Suprapubic skin (tissue), 3 donors: Measurements from ENCODE around the gene TMEM72.

Source experiments
- POLR2A ChIP-seq, 2 donors: fragments of 450-650 bp; IDR thresholded peaks; one replicate each; pipeline ENCODE4 v1.6.1; 2017; ENCODE audit warnings: antibody characterized with exemption in 2 of 2, mild to moderate bottlenecking in 2 of 2, moderate library complexity in 2 of 2
- TF ChIP-seq, protein P1 (sequence below), 2 donors: fragments of 200-600 bp in 1 of 2; fragments of 450-650 bp in 1 of 2; sonication (generic) in 1 of 2; IDR thresholded peaks; one replicate each; pipeline ENCODE4 v1.5.1; 2016 to 2019; ENCODE audit warnings: antibody characterized with exemption in 2 of 2, mild to moderate bottlenecking in 1 of 2, moderate library complexity in 1 of 2

DNA sequence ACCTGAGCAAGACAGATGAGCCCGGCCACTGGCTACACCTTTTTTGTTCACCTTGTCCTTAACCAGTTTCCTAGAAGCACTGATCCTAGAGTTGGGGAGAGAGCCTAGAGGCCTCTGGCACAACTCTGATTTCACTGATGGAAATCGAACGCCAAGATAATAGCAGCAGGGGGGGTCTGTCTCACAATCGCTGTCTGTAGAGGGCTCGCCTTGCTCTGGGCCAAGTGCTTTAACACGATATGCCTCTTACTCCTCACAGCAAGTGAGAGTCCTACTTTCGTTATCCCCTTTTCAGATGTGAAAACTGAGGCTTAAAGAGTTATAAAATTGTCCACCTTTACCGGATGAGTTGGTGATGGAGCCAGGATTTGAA, 48.9 kb downstream of the TMEM72 start:
- TF ChIP-seq POLR2A (IDR thresholded peaks at IDR 0.05): no peak
- TF ChIP-seq, protein P1, sequence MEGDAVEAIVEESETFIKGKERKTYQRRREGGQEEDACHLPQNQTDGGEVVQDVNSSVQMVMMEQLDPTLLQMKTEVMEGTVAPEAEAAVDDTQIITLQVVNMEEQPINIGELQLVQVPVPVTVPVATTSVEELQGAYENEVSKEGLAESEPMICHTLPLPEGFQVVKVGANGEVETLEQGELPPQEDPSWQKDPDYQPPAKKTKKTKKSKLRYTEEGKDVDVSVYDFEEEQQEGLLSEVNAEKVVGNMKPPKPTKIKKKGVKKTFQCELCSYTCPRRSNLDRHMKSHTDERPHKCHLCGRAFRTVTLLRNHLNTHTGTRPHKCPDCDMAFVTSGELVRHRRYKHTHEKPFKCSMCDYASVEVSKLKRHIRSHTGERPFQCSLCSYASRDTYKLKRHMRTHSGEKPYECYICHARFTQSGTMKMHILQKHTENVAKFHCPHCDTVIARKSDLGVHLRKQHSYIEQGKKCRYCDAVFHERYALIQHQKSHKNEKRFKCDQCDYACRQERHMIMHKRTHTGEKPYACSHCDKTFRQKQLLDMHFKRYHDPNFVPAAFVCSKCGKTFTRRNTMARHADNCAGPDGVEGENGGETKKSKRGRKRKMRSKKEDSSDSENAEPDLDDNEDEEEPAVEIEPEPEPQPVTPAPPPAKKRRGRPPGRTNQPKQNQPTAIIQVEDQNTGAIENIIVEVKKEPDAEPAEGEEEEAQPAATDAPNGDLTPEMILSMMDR (IDR thresholded peaks at IDR 0.05): no peak
